Ishikawa (cell line): Measurements from ENCODE around the gene FLT3LG.

Source experiments
- CEBPB ChIP-seq: IDR thresholded peaks from 2 replicates; pipeline ENCODE4 v1.6.1; 2012
- CREB1 ChIP-seq: IDR thresholded peaks from 2 replicates; pipeline ENCODE4 v1.6.1; 2012; ENCODE audit warnings: low read depth
- EGR1 ChIP-seq: IDR thresholded peaks from 2 replicates; pipeline ENCODE4 v1.6.1; 2012
- EP300 ChIP-seq: IDR thresholded peaks from 2 replicates; pipeline ENCODE4 v1.6.1; 2012; ENCODE audit warnings: borderline replicate concordance
- FOXM1 ChIP-seq: IDR thresholded peaks from 2 replicates; pipeline ENCODE4 v1.6.1; 2012; ENCODE audit warnings: low read depth, borderline replicate concordance
- MAX ChIP-seq: IDR thresholded peaks from 2 replicates; pipeline ENCODE4 v1.6.1; 2012
- NFIC ChIP-seq: IDR thresholded peaks from 2 replicates; pipeline ENCODE4 v1.6.1; 2012
- RAD21 ChIP-seq: IDR thresholded peaks from 2 replicates; pipeline ENCODE4 v1.6.1; 2012; ENCODE audit warnings: low read depth
- REST ChIP-seq: IDR thresholded peaks from 2 replicates; pipeline ENCODE4 v1.6.1; 2012; ENCODE audit warnings: low read depth, mild to moderate bottlenecking
- TAF1 ChIP-seq: IDR thresholded peaks from 2 replicates; pipeline ENCODE4 v1.6.1; 2012; ENCODE audit warnings: low read depth, mild to moderate bottlenecking
- TCF12 ChIP-seq: IDR thresholded peaks from 2 replicates; pipeline ENCODE4 v1.6.1; 2012; ENCODE audit warnings: low read depth
- TEAD4 ChIP-seq: IDR thresholded peaks from 2 replicates; pipeline ENCODE4 v1.6.1; 2012
- USF1 ChIP-seq: IDR thresholded peaks from 2 replicates; pipeline ENCODE4 v1.6.1; 2012
- YY1 ChIP-seq: IDR thresholded peaks from 2 replicates; pipeline ENCODE4 v1.6.1; 2012; ENCODE audit warnings: low read depth
- ZBTB7A ChIP-seq: IDR thresholded peaks from 2 replicates; pipeline ENCODE4 v1.6.1; 2012; ENCODE audit warnings: low read depth

Gene FLT3LG

GRCh38 chr19:49431330-49431749 is 42.7 kb upstream of the FLT3LG start:
- no peak for TF ChIP-seq FOXM1
- no peak for TF ChIP-seq EP300
- no peak for TF ChIP-seq CEBPB
- TF ChIP-seq EGR1, result no peak
- no peak for TF ChIP-seq YY1
- no peak for TF ChIP-seq NFIC
- no peak for TF ChIP-seq USF1
- TF ChIP-seq TAF1, result no peak
- TF ChIP-seq REST, result no peak
- no peak for TF ChIP-seq RAD21
- no peak for TF ChIP-seq MAX
- TF ChIP-seq CREB1, result no peak
- TF ChIP-seq TCF12, result no peak
- TF ChIP-seq TEAD4, result no peak
- TF ChIP-seq ZBTB7A, result no peak

GRCh38 chr19:49432141-49433073 is 41.6 kb upstream of the FLT3LG start:
- TF ChIP-seq MAX (no peak), CREB1 (no peak)

GRCh38 chr19:49433240-49433901 is 40.6 kb upstream of the FLT3LG start:
- TF ChIP-seq YY1, result no peak
- TF ChIP-seq CREB1, result no peak
- no peak for TF ChIP-seq CEBPB
- no peak for TF ChIP-seq FOXM1
- TF ChIP-seq EP300, result no peak
- TF ChIP-seq NFIC, result no peak
- TF ChIP-seq RAD21, result no peak
- TF ChIP-seq REST, result no peak
- no peak for TF ChIP-seq TAF1
- no peak for TF ChIP-seq MAX
- no peak for TF ChIP-seq ZBTB7A
- no peak for TF ChIP-seq TEAD4
- TF ChIP-seq TCF12, result no peak
- no peak for TF ChIP-seq EGR1
- no peak for TF ChIP-seq USF1

- no peak for TF ChIP-seq NFIC
- no peak for TF ChIP-seq CEBPB
- TF ChIP-seq ZBTB7A, result no peak
- no peak for TF ChIP-seq FOXM1
- TF ChIP-seq TAF1, result no peak
- no peak for TF ChIP-seq YY1
- TF ChIP-seq EGR1, result no peak
- TF ChIP-seq TEAD4, result no peak
- TF ChIP-seq TCF12, result no peak
- TF ChIP-seq EP300, result no peak
- TF ChIP-seq RAD21, result no peak
- TF ChIP-seq REST, result no peak
- TF ChIP-seq USF1, result no peak
- no peak for TF ChIP-seq MAX
Measured at GRCh38 chr19:49434907-49435583, 39.0 kb upstream of the FLT3LG start.
